PC-9 (cell line): ENCODE results near the gene TMEM215.

Source experiments
- CTCF ChIP-seq: fragments of 200-600 bp; sonication (generic); conservative IDR thresholded peaks from 2 replicates; pipeline ENCODE4 v1.6.1; 2017; ENCODE audit warnings: mixed run types, antibody characterized with exemption, mild to moderate bottlenecking, moderate library complexity
- EZH2 ChIP-seq: fragments of 200-600 bp; sonication (generic); IDR thresholded peaks from 2 replicates; pipeline ENCODE4 v1.8.0; 2017; ENCODE audit warnings: antibody characterized with exemption, low read depth

DNA sequence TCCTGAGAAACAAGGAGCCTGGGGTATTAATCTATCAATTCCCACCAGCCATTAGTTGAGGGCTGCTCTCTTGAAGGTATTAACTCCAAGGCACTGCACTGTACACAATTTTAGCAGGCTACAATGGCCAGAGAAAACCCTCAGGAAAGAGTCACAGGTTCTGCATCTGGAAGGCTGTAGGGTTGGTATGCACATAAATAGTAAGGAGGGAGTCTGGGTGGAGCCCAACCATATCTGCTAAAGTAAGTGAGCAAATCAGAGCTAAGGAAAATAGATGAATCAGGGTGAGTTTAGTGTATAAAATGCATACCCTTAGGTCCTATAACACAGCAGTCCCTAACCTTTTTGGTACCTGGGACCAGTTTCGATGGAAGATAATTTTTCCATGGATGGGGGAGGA is 18.2 kb downstream of the TMEM215 start:
- no peak for TF ChIP-seq CTCF
- no peak for TF ChIP-seq EZH2
